Measurements from ENCODE around the gene C4BPB. TPM values are rescaled to one million over a fixed set of nuclear protein-coding genes. Genes with fewer than 3 reads are reported as not detected.
A peak's percentile ranks its signal among the peaks of the same experiment; 100 is the strongest.

The C4BPB gene
- total and polyA plus RNA-seq, 2 of the 4 experiments (the other 2 are of a cell fraction), result not detected

DNA sequence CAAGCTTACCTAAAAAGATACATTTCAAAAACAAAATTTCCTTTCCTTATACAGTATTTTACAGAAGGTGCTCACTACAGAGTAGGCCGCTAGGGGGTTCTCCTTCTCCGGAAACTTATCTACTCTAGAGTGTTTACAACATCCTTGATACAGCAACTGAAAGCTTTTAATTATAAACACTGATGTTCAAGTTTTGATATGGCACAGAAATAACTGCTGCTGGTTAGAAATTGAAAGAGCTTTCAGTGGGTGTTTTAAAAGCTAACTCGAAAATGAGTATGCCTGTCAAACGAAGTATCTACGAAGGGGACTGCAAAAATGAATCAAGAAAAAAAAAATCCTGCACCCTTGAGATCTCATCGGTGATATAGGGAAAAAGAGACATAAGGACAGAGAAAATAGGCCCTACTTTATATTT, 38.7 kb upstream of the C4BPB start:
- in situ Hi-C loops (cut with MboI; ENCODE audit: low sequenced_read_pairs), result no loop called here
- 20% methylated on average over 1 of the region's 6 CpGs; no CpG with 5 or more reads in 1 of the 2 experiments for WGBS, 2 experiments (ENCODE audit: extremely low coverage in 2 of 2, insufficient read length in 1 of 2)
- POLR2A ChIA-PET (ENCODE audit: unreplicated experiment), result no interaction called here
- Histone ChIP-seq H4K91ac (ENCODE audit: insufficient read depth, low read depth, low read length) (no peak overlapping the region), H3K9me3 (ENCODE audit: control insufficient read depth, insufficient read depth, low read length) (no peaks in the 10 kb centered on the region), H4K8ac (ENCODE audit: low read depth in 2 of 2, low read length in 2 of 2) (peak overlapping the region in 1 of 2 experiments; percentile 82; a peak in 2 of 4 replicates), H3K9me1 (ENCODE audit: insufficient read depth, low read length) (peaks cover 7% of the 10 kb centered on the region), H3K27me3 (ENCODE audit: control insufficient read depth, insufficient read depth, low read length) (peaks cover 4% of the 10 kb centered on the region; the same call in 1 of the 2 replicates), H3K4ac (ENCODE audit: low read depth, low read length) (no peak overlapping the region), H2BK120ac (ENCODE audit: low read depth, low read length) (no peak overlapping the region), H2BK20ac (ENCODE audit: low read depth, low read length) (no peak overlapping the region), H2BK5ac (ENCODE audit: low read depth, low read length, poor library complexity, severe bottlenecking) (peak overlapping the region; percentile 63), H3K4me3 (ENCODE audit: insufficient read depth, low read depth, low read length) (peak overlapping the region; percentile 97), H2AK5ac (ENCODE audit: low read depth, low read length) (no peak overlapping the region), H3K79me1 (ENCODE audit: low read depth in 1 of 2, low read length in 2 of 2) (peaks cover 13 to 34% of the 10 kb centered on the region in 2 experiments), H3K23ac (ENCODE audit: low read depth, low read length) (peak overlapping the region; percentile 81; the same call in 1 of the 2 replicates), H3K14ac (replicated peaks; ENCODE audit: low read depth, low read length) (peak overlapping the region; percentile 88), H4K20me1 (ENCODE audit: insufficient read depth, low read length) (peaks cover 10% of the 10 kb centered on the region; the same call in 1 of the 2 replicates), H2BK15ac (ENCODE audit: low read depth, low read length) (no peak overlapping the region), H3K56ac (ENCODE audit: extremely low read depth, insufficient read depth, low read length) (peak overlapping the region; percentile 70; the same call in 1 of the 2 replicates), H2AK9ac (replicated peaks; ENCODE audit: low read depth, low read length, poor library complexity) (peak overlapping the region; percentile 76), H3K18ac (ENCODE audit: low read depth, low read length) (no peak overlapping the region; the same call in 1 of the 2 replicates), H3K4me1 (ENCODE audit: control insufficient read depth, insufficient read depth, low read length) (peaks cover 4% of the 10 kb centered on the region; the same call in 1 of the 2 replicates), H4K5ac (ENCODE audit: low read depth, low read length) (no peak overlapping the region), H2AFZ (replicated peaks; ENCODE audit: low read length, poor library complexity) (no peak overlapping the region), H3K36me3 (ENCODE audit: control insufficient read depth, insufficient read depth, low read length) (peaks cover 7% of the 10 kb centered on the region), H3K4me2 (ENCODE audit: low read depth, low read length) (peak overlapping the region; percentile 95), H3K9ac (ENCODE audit: low read depth, low read length) (peak overlapping the region; percentile 91; the same call in 1 of the 2 replicates), H3K27ac (ENCODE audit: insufficient read depth, low read length) (no peak overlapping the region; the same call in 1 of the 2 replicates)
- CTCF ChIA-PET, result interaction anchor here (0.8 to 1.2 kb wide), 5 partner anchors 17 to 355 kb away, joined by 3 to 5 read pairs (median 4); partner anchors contain the start of gene C1orf116
- dilution Hi-C loops (cut with HindIII; ENCODE audit: low sequenced_read_pairs, unreplicated experiment), result no loop called here
- no TSS peak for BruUV-seq (replicated peaks)
- no peak for TF ChIP-seq USF2 (IDR thresholded peaks at IDR 0.05; ENCODE audit: low read depth, low read length)
- no peak for TF ChIP-seq MXI1 (IDR thresholded peaks at IDR 0.05; ENCODE audit: borderline replicate concordance, low read depth, low read length)
- TF ChIP-seq MAZ (IDR thresholded peaks at IDR 0.05; ENCODE audit: borderline replicate concordance, low read depth, low read length), result 0 out of 2 replicates have a peak, but pooled peaks have one; percentile 9
- TF ChIP-seq FOS (IDR thresholded peaks at IDR 0.05; ENCODE audit: low read depth, low read length), result no peak
- TF ChIP-seq, protein P1, sequence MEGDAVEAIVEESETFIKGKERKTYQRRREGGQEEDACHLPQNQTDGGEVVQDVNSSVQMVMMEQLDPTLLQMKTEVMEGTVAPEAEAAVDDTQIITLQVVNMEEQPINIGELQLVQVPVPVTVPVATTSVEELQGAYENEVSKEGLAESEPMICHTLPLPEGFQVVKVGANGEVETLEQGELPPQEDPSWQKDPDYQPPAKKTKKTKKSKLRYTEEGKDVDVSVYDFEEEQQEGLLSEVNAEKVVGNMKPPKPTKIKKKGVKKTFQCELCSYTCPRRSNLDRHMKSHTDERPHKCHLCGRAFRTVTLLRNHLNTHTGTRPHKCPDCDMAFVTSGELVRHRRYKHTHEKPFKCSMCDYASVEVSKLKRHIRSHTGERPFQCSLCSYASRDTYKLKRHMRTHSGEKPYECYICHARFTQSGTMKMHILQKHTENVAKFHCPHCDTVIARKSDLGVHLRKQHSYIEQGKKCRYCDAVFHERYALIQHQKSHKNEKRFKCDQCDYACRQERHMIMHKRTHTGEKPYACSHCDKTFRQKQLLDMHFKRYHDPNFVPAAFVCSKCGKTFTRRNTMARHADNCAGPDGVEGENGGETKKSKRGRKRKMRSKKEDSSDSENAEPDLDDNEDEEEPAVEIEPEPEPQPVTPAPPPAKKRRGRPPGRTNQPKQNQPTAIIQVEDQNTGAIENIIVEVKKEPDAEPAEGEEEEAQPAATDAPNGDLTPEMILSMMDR (conservative IDR thresholded peaks at IDR 0.05; ENCODE audit: low read depth, low read length), result peak; percentile 72
- TF ChIP-seq POLR2A (IDR thresholded peaks at IDR 0.05; ENCODE audit: low read depth, low read length), result no peak
- no peak for TF ChIP-seq RFX5 (IDR thresholded peaks at IDR 0.05; ENCODE audit: low read depth, low read length)
- TF ChIP-seq BHLHE40 (IDR thresholded peaks at IDR 0.05; ENCODE audit: low read depth, low read length), result no peak
- TF ChIP-seq RAD21 (IDR thresholded peaks at IDR 0.05; ENCODE audit: low read length), result peak; percentile 44
- peak; percentile 46 for TF ChIP-seq SMC3 (IDR thresholded peaks at IDR 0.05; ENCODE audit: low read depth, low read length)
- peak; percentile 53 for DNase-seq
- ATAC-seq (ENCODE audit: low read depth), result peak; percentile 37
- intact Hi-C loops (cut with micrococcal nuclease), result loop anchor here (1.0 to 2.0 kb wide), 2 partner anchors 27 to 449 kb away; no protein-coding TSS in a partner anchor
